ENCODE measurements around the gene FAM9A. TPM values are rescaled to one million over a fixed set of nuclear protein-coding genes. Genes with fewer than 3 reads are reported as not detected.
A peak's percentile ranks its signal among the peaks of the same experiment; 100 is the strongest.
"Not testable (repeated sequence)": the region's sequence is repeated elsewhere in the genome, so short reads cannot be mapped to it uniquely, and the experiment has no call there.

Gene FAM9A
- polyA plus RNA-seq, 3 donors, result not detected

GRCh38 chrX:8811611-8812010 lies 10.4 kb upstream of the FAM9A start:
- no peak for DNase-seq (ENCODE audit: extremely low read depth in 1 of 11, low read depth in 9 of 11, low spot score in 4 of 11)

DNA sequence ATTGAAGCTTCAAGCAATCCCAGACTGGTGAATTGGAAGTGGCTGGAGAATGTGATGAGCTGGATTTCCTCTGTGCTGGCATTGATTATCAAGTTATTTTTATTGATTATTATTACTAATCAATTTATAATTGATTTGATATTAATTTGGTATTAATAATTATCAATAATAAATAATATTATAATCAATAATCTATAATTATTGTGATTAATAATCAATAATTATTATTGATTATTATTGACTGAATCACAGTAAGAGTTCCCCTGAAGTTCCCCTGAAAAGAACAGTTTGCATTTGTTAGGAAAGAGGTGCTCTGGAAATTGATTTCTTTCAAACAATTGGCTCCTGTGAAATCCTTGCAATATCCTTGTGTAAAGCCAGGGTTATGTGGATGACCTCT lies 7.5 kb upstream of the FAM9A start:
- no peak for DNase-seq (ENCODE audit: extremely low read depth in 1 of 11, low read depth in 9 of 11, low spot score in 4 of 11)

DNA sequence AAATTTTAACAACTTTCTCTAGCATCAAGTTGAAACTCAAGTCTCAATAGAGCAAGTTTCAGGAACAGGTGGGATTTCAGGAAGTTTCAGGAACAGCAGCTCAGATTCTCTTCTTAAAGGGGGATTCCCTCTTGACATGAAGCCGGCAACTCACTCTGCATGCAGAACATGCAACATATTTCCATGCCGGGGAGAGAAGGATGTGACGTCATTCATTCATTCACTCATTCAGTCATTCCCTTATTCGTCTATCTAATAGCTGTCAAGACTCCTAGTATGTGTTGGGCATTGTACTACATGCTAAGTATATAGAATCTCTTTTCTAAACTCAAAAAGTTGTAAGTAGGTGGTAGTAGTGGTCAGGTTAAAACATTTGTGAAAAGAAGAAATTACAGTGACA lies 4.8 kb upstream of the FAM9A start:
- no peak for DNase-seq (ENCODE audit: extremely low read depth in 1 of 11, low read depth in 9 of 11, low spot score in 4 of 11)

DNA sequence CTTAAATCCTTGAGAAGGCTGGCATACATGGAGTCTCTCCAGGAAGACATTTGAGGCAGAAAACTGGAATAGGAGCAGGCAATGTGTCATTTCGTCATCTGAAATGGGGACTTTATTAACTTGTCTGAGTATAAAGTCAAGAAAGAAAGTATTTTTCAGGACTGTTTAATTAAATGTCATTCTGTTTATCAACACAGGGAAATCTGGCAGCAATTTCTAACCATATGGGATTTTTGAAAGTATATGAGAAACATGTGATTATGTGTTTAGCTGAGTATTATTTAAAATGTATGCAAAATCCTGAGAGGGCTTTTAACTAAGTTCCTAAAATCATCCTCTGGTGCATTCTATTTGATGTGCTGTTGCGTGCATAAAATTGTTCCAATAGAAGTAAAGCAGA lies 3.9 kb upstream of the FAM9A start:
- DNase-seq (ENCODE audit: extremely low read depth in 1 of 11, low read depth in 9 of 11, low spot score in 4 of 11), result no peak

- no peak for DNase-seq (ENCODE audit: extremely low read depth in 1 of 11, low read depth in 9 of 11, low spot score in 4 of 11)
Observed at GRCh38 chrX:8803326-8803725, 2.1 kb upstream of the FAM9A start.

GRCh38 chrX:8800351-8800750 lies 832 bp downstream of the FAM9A start:
- not testable (repeated sequence) for DNase-seq (ENCODE audit: extremely low read depth in 1 of 11, low read depth in 9 of 11, low spot score in 4 of 11)

DNA sequence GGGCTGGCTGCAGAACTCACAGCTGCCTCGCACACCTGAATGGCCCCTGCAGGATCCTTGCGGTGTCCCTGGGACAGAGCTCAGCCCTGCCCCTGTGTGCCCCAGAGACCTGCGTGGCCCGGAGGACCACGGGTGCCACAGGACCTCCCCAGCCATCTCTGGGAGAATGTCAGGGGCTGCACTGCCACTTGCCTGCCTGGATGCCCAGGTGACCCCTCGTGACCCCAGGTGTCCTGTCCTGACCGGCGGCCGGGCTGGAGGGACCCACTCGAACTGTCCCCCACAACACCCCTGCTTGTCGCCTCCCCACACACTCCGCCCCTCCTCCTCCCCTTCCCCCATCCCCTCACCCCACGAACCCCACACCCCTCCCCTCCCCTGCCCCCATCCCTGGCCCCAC lies 1.9 kb downstream of the FAM9A start:
- not testable (repeated sequence) for DNase-seq (ENCODE audit: extremely low read depth in 1 of 11, low read depth in 9 of 11, low spot score in 4 of 11)

DNA sequence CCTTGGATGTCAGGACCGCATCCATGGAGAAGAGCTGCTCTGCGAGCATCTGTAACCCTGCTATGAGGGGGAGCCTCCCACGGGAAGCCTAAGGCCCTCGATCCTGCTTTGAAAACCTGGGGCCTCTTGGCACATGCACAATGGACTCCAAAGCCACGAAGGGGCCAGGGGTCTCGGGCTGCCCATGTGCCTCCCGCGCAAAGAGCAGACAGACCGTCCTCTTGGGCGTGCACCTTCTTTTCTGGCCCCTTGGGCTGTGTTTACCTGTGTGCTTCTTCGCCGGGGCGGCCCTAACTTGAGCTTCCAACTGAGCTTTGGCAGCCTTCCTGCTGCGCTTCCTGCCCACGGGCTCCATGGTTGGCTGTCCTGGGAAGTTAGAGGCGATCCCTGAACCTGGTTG lies 2.5 kb downstream of the FAM9A start:
- not testable (repeated sequence) for DNase-seq (ENCODE audit: extremely low read depth in 1 of 11, low read depth in 9 of 11, low spot score in 4 of 11)

- not testable (repeated sequence) for DNase-seq (ENCODE audit: extremely low read depth in 1 of 11, low read depth in 9 of 11, low spot score in 4 of 11)
Observed at GRCh38 chrX:8787119-8787518, 14.1 kb downstream of the FAM9A start.

DNA sequence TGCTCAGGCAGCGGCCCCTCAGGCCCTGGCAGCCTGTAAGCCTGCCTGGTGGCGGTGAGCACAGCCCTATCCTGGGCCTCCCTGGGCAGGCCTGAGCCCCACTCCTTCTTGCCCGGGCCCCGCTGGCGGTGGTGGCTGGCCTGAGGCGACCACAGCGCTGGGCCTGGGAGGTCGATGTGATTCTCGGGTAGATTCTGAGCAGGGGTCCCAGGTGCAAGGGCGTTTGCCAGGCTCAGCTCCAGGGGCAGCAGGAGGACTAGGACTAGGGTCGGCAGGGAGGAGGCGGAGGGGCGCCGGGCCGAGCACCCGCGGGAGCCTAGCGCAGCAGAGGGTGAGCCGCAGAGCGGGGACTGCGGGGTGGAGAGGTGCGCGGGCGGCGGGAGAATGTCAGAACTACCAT lies 17.0 kb downstream of the FAM9A start:
- no peak for DNase-seq (ENCODE audit: extremely low read depth in 1 of 11, low read depth in 9 of 11, low spot score in 4 of 11)

DNA sequence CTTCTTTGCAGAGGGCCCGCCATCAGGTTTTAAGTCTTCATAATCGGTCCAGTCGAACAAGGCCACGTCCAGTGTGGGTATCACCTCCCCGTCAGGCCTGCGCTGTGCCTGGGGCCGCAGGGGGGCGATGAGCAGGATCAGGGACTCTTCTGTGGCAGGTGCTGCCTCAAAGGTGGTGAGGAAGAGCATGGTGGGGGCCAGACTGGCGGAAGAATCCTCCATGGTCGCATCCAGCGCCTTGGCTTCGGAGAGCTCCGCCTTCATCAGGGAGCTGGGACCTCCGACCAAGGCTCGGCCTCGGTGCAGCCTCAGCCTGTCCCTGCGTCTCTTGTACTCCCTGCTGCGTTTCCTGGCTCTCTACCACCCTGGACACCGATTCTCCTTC lies 17.5 kb downstream of the FAM9A start:
- no peak for DNase-seq (ENCODE audit: extremely low read depth in 1 of 11, low read depth in 9 of 11, low spot score in 4 of 11)

- peak in 9 of 11 donors; percentile 1 to 13 (median 4) for DNase-seq (ENCODE audit: extremely low read depth in 1 of 11, low read depth in 9 of 11, low spot score in 4 of 11)
Observed at GRCh38 chrX:8783097-8783713, 18.0 kb downstream of the FAM9A start.

DNA sequence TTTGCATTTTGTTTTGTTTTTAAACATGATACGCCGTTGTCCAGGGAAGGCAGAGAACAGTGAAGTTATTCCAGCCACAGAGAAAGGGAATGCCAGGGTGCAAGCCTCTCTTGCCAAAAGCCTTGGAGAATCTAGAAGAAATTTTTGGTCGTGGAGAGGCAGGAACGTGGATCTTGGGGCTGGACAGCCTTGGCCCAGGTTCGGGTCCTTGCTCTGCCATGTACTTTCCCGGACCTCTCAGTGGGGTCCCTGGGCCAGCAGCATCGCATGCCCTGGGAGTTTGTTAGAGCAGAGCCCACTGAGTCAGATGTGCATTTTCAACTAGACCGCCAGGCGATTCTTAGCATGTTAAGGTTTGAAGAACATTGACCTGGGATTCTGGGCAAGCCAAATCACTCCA lies 18.6 kb downstream of the FAM9A start:
- no peak for DNase-seq (ENCODE audit: extremely low read depth in 1 of 11, low read depth in 9 of 11, low spot score in 4 of 11)

DNA sequence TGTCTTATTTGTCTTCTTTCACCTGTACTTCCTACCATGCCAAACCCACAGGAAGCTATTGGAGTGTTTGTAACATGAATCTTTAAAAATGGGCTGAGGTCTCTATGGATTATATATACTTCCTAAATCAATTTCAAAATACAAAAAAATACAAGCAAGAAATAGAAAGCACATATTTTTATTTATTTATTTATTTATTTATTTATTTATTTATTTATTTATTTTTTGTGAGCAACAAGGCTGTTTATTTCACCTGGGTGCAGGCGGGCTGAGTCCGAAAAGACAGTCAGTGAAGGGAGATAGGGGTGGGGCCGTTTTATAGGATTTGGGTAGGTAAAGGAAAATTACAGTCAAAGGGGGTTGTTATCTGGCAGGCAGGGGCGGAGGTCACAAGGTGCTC lies 19.3 kb downstream of the FAM9A start:
- DNase-seq (ENCODE audit: extremely low read depth in 1 of 11, low read depth in 9 of 11, low spot score in 4 of 11), result not testable (repeated sequence)

DNA sequence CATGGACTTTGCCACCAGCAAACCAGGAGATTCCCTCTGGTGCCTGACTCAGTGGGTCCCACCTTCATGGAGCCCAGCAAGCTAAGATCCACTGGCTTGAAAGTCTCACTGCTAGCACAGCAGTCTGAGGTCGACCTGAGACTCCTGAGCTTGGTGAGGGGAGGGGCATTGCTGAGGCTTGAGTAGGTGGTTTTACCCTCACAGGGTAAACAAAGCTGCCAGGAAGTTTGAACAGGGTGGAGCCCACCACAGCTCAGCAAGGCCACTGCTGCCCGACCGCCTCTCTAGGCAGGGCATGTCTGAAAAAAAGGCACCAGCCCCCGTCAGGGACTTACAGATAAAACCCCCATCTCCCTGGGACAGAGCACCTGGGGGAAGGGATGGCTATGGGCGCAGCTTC lies 28.1 kb downstream of the FAM9A start:
- DNase-seq (ENCODE audit: extremely low read depth in 1 of 11, low read depth in 9 of 11, low spot score in 4 of 11), result no peak

GRCh38 chrX:8760021-8760420 lies 41.2 kb downstream of the FAM9A start:
- DNase-seq (ENCODE audit: extremely low read depth in 1 of 11, low read depth in 9 of 11, low spot score in 4 of 11), result no peak

GRCh38 chrX:8758706-8759105 lies 42.5 kb downstream of the FAM9A start:
- not testable (repeated sequence) for DNase-seq (ENCODE audit: extremely low read depth in 1 of 11, low read depth in 9 of 11, low spot score in 4 of 11)

GRCh38 chrX:8757609-8758389 lies 43.4 kb downstream of the FAM9A start:
- not testable (repeated sequence) for DNase-seq (ENCODE audit: extremely low read depth in 1 of 11, low read depth in 9 of 11, low spot score in 4 of 11)

DNA sequence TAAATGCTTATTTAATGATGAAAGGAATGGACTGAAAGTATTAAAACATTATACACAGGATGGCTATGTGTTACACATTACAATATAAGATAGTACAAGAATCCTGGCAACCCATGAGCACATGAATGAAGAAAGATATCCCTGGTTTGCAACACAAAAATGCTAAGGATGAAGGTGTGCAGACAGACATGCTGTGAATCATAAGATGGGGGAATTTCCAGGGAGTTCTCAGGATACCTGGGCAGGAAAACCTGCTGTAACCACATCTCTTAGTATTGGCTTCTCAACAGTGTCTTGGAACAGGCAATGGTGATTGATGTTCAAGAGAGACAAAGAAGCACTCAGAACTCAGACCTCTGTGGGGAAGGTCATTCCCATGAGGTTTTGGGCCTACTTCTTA lies 45.4 kb downstream of the FAM9A start:
- no peak for DNase-seq (ENCODE audit: extremely low read depth in 1 of 11, low read depth in 9 of 11, low spot score in 4 of 11)

DNA sequence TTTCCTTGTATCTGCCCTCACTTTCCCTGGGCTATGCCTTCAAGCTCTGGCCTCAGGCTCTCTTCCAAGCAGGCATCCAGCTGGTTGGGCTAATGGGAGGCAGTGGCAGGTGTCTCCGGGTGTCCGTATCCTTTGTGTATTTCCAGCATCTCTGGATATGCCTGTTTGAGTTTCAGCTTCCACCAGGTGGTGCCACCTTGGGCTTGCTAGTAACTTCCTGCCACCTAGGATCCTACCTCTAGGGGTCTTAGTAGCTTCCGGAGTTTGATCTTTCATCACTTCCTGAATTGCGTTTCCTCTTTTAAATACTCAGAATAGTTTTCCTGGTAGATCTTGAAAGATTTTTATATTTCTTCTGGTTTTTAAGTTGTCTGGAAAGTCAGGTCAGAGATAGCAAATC lies 46.1 kb downstream of the FAM9A start:
- no peak for DNase-seq (ENCODE audit: extremely low read depth in 1 of 11, low read depth in 9 of 11, low spot score in 4 of 11)

DNA sequence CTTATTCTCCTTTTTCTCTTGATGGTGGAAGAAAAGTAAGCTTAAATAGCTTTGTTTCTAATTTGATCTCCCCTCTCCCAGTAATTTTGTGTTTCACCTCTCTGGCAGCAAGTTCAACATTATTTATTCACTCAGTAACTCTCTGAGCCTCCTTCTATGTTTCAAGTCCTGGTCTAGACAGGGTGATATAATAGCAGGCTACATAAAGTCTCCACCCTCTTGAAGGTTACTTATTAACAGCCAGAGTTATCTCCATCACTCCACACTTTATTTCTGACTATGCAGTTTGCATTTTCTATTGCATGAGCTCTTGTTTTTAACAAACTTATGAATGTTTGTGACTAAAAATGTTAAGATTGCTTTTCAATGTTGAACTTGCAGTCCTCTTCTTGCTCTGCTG lies 51.5 kb downstream of the FAM9A start:
- no peak for DNase-seq (ENCODE audit: extremely low read depth in 1 of 11, low read depth in 9 of 11, low spot score in 4 of 11)
